A673 (cell line): ENCODE data around the gene NCK1. TPM values are rescaled to one million over a fixed set of nuclear protein-coding genes. Genes with fewer than 3 reads are reported as not detected.

Experiments used
- BruUV-seq: library from RNA; stranded (reverse); fragments of 400-500 nt; replicated peaks from 2 replicates; lab custom pipeline; 2021; lab: Mats Ljungman, UMichigan
- CTCF ChIA-PET: fragments of 300-600 bp; sonication (Branson Sonifier 250); formaldehyde crosslinking; loops from one replicate; lab custom pipeline; 2022; ENCODE audit warnings: antibody characterized with exemption; lab: Charles Lee
- POLR2A ChIA-PET: fragments of 300-600 bp; sonication (Branson Sonifier 250); formaldehyde crosslinking; loops from one replicate; lab custom pipeline; 2022; ENCODE audit warnings: antibody characterized with exemption; ENCODE audit not compliant: low non-redundant PET; lab: Charles Lee
- DNase-seq: peaks from one replicate; pipeline ENCODE4 v3.0.0-alpha.2; 2015; ENCODE audit warnings: low spot score
- H3K27ac ChIP-seq: fragments of 200-600 bp; sonication (generic); 2 replicates; pipeline ENCODE4 v1.5.1; 2016; ENCODE audit warnings: mixed run types, low read depth, mild to moderate bottlenecking, mixed read lengths, antibody characterized with exemption, low read length; ENCODE audit not compliant: poor library complexity, severe bottlenecking
- H3K27me3 ChIP-seq: fragments of 200-600 bp; sonication (generic); replicated peaks from 2 replicates; pipeline ENCODE4 v1.6.1; 2017; ENCODE audit warnings: mixed run types, low read depth, mild to moderate bottlenecking, mixed read lengths, antibody characterized with exemption, low read length; ENCODE audit not compliant: insufficient read depth, poor library complexity
- H3K36me3 ChIP-seq: fragments of 200-600 bp; sonication (generic); 2 replicates; pipeline ENCODE4 v1.6.1; 2016; ENCODE audit warnings: mixed run types, mild to moderate bottlenecking, mixed read lengths, antibody characterized with exemption, low read length; ENCODE audit not compliant: insufficient read depth, poor library complexity, severe bottlenecking
- H3K4me1 ChIP-seq: fragments of 200-600 bp; sonication (generic); 2 replicates; pipeline ENCODE4 v1.6.1; 2017; ENCODE audit warnings: mixed run types, mild to moderate bottlenecking, mixed read lengths, antibody characterized with exemption, low read length; ENCODE audit not compliant: insufficient read depth, poor library complexity, severe bottlenecking
- H3K4me3 ChIP-seq: fragments of 200-600 bp; sonication (generic); 2 replicates; pipeline ENCODE4 v1.5.1; 2016; ENCODE audit warnings: low read depth, mixed run types, mild to moderate bottlenecking, mixed read lengths, low read length; ENCODE audit not compliant: poor library complexity, severe bottlenecking
- H3K9me3 ChIP-seq: fragments of 200-600 bp; sonication (generic); 2 replicates; pipeline ENCODE4 v1.6.1; 2016; ENCODE audit warnings: mixed run types, low read depth, mild to moderate bottlenecking, mixed read lengths, antibody characterized with exemption, low read length; ENCODE audit not compliant: poor library complexity, severe bottlenecking
- EZH2 ChIP-seq: fragments of 200-600 bp; sonication (generic); IDR thresholded peaks from 2 replicates; pipeline ENCODE4 v1.6.1; 2017; ENCODE audit warnings: borderline replicate concordance, low read depth, mild to moderate bottlenecking, mixed read lengths, antibody characterized with exemption, low read length; ENCODE audit not compliant: poor library complexity, severe bottlenecking
- intact Hi-C: fragments of 100-400 bp; cut with micrococcal nuclease; formaldehyde crosslinking; loops from one replicate; pipeline ENCODE4 v1.10.0; 2022; ENCODE audit not compliant: unreplicated experiment
- total RNA-seq: library from RNA; stranded (reverse); gene quantifications from 2 replicates; pipeline ENCODE4 v1.2.3, GENCODE V29; 2021
- TF ChIP-seq, protein P1 (sequence below): fragments of 300-800, 200-600 bp; sonication (generic); conservative IDR thresholded peaks from 2 replicates; pipeline ENCODE4 v1.5.1; 2017; ENCODE audit warnings: low read depth, mild to moderate bottlenecking, antibody characterized with exemption, low read length, moderate library complexity, mixed read lengths

Gene NCK1
- total RNA-seq, 1 experiment from 2014 or later = 50.2 TPM

- no peak overlapping the region for H3K4me3 ChIP-seq
- peaks cover 16% of the 10 kb centered on the region for H3K9me3 ChIP-seq
- CTCF ChIA-PET = no interaction called here
- BruUV-seq = no TSS peak
- POLR2A ChIA-PET = no interaction called here
- H3K27me3 ChIP-seq = no peaks in the 10 kb centered on the region
- TF ChIP-seq, protein P1, sequence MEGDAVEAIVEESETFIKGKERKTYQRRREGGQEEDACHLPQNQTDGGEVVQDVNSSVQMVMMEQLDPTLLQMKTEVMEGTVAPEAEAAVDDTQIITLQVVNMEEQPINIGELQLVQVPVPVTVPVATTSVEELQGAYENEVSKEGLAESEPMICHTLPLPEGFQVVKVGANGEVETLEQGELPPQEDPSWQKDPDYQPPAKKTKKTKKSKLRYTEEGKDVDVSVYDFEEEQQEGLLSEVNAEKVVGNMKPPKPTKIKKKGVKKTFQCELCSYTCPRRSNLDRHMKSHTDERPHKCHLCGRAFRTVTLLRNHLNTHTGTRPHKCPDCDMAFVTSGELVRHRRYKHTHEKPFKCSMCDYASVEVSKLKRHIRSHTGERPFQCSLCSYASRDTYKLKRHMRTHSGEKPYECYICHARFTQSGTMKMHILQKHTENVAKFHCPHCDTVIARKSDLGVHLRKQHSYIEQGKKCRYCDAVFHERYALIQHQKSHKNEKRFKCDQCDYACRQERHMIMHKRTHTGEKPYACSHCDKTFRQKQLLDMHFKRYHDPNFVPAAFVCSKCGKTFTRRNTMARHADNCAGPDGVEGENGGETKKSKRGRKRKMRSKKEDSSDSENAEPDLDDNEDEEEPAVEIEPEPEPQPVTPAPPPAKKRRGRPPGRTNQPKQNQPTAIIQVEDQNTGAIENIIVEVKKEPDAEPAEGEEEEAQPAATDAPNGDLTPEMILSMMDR = no peak
- no peak for TF ChIP-seq EZH2
- H3K36me3 ChIP-seq = peaks cover 15% of the 10 kb centered on the region
- no peak for DNase-seq
- H3K27ac ChIP-seq = no peak overlapping the region
- H3K4me1 ChIP-seq = peaks cover 39% of the 10 kb centered on the region
- intact Hi-C loops = no loop called here
Observed at GRCh38 chr3:136932978-136933772, 71.2 kb downstream of the NCK1 start.

DNA sequence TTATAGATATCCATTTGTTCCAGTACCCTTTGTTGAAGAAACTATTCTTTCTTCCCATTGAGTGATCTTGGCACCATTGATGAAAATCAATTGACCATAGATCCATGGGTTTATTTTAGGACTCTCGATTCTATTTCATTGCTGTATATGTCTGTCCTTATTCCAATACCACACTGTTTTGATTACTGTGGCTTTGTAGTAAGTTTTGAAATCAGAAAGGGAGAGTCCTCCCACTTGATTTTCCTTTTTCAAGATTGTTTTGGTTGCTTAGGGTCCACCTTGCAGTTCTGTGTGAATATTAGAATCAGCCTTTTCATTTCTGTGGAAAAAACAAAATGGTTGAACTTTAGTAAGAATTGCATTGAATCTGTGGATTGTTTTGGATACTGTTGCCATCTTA, 75.2 kb downstream of the NCK1 start:
- CTCF ChIA-PET = no interaction called here
- Histone ChIP-seq H3K27me3 (no peaks in the 10 kb centered on the region), H3K36me3 (peaks cover 12% of the 10 kb centered on the region), H3K4me1 (peaks cover 25% of the 10 kb centered on the region), H3K9me3 (peaks cover 21% of the 10 kb centered on the region), H3K27ac (no peak overlapping the region), H3K4me3 (no peak overlapping the region)
- TF ChIP-seq EZH2 = no peak
- TF ChIP-seq, protein P1 = no peak
- intact Hi-C loops = loop anchor here (5.0 kb wide), 1 partner anchor 75 kb away; the partner anchor contains the start of gene NCK1
- POLR2A ChIA-PET = no interaction called here
- BruUV-seq = no TSS peak
- DNase-seq = no peak

DNA sequence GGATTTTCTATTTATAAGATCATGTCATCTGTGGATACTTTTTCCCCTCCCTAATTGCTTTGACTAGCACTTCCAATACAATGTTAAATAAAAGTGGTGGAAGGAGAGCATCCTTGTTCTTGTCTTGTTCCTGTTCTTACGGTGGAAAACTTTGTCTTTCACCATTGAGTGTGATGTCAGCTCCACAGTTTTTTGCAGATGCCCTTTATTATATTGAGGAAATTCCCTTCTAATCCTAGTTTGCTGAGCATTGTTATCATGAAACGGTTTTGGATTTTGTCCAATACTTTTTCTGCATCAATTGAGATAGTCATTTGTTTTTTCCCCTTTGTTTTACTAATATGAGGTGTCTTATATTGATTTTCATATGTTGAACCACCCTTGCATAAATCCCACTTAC, 75.8 kb downstream of the NCK1 start:
- Histone ChIP-seq H3K4me1 (peaks cover 31% of the 10 kb centered on the region), H3K4me3 (no peak overlapping the region), H3K36me3 (peaks cover 12% of the 10 kb centered on the region), H3K27ac (peak overlapping the region; percentile 1), H3K27me3 (no peaks in the 10 kb centered on the region), H3K9me3 (peaks cover 21% of the 10 kb centered on the region)
- CTCF ChIA-PET = no interaction called here
- no peak for DNase-seq
- intact Hi-C loops = loop anchor here (5.0 kb wide), 1 partner anchor 76 kb away; the partner anchor contains the start of gene NCK1
- BruUV-seq = no TSS peak
- no peak for TF ChIP-seq EZH2
- TF ChIP-seq, protein P1 = no peak
- POLR2A ChIA-PET = no interaction called here
